ENCODE data around the gene RAB7A.

- TF ChIP-seq POLR2A (IDR thresholded peaks at IDR 0.05; ENCODE audit: low read depth, low read length) (no peak), POLR2AphosphoS5 (IDR thresholded peaks at IDR 0.05; ENCODE audit: low read depth, low read length) (no peak), TAF1 (IDR thresholded peaks at IDR 0.05; ENCODE audit: borderline replicate concordance, low read depth, low read length) (no peak)
These were observed 88.7 kb downstream of the RAB7A start for GRCh38 chr3:128814519-128815317.

Data from GM12892 (cell line).